Keratinocyte (primary cell): Measurements from ENCODE around the gene HYAL1. TPM values are rescaled to one million over a fixed set of nuclear protein-coding genes. Genes with fewer than 3 reads are reported as not detected.

ENCODE experiments used
- DNase-seq: peaks from one replicate; pipeline ENCODE4 v3.0.0-alpha.2; 2011; ENCODE audit warnings: low read depth, missing footprints, low spot score
- FAIRE-seq: peaks from 2 replicates; lab custom pipeline; 2011; peaks lifted over from hg19 to GRCh38; lab: Jason Lieb, UNC
- H2AFZ ChIP-seq: 2 replicates; pipeline ENCODE4 v1.6.0; 2012; ENCODE audit warnings: low read length, control low read depth, inconsistent platforms; ENCODE audit not compliant: control insufficient read depth
- H3K27ac ChIP-seq: 2 replicates; pipeline ENCODE4 v1.5.1; 2011; ENCODE audit warnings: low read length; ENCODE audit not compliant: control insufficient read depth, insufficient read depth
- H3K27me3 ChIP-seq: 3 replicates; pipeline ENCODE4 v1.6.0; 2011; ENCODE audit warnings: low read length; ENCODE audit not compliant: control insufficient read depth, insufficient read depth; ENCODE audit errors: extremely low read depth
- H3K36me3 ChIP-seq, 2 experiments: 2 replicates in 1 of 2; 3 replicates in 1 of 2; pipeline ENCODE4 v1.5.1; 2011; ENCODE audit warnings: low read length in 2 of 2, mild to moderate bottlenecking in 1 of 2; ENCODE audit not compliant: control insufficient read depth in 2 of 2, insufficient read depth in 2 of 2; ENCODE audit errors: extremely low read depth in 1 of 2
- H3K4me1 ChIP-seq: 3 replicates; pipeline ENCODE4 v1.5.1; 2011; ENCODE audit warnings: low read length; ENCODE audit not compliant: control insufficient read depth, insufficient read depth; ENCODE audit errors: extremely low read depth
- H3K4me2 ChIP-seq: 3 replicates; pipeline ENCODE4 v1.6.0; 2011; ENCODE audit warnings: low read depth, low read length; ENCODE audit not compliant: control insufficient read depth, insufficient read depth; ENCODE audit errors: extremely low read depth
- H3K4me3 ChIP-seq, 3 experiments: fragments of 200-600 bp in 1 of 3; sonication (generic) in 1 of 3; 2 replicates in 2 of 3; 3 replicates in 1 of 3; pipeline ENCODE4 v1.5.1; 2011 to 2016; ENCODE audit warnings: low read length in 3 of 3, mild to moderate bottlenecking in 3 of 3, control low read depth in 2 of 3, inconsistent platforms in 1 of 3, low read depth in 1 of 3, mixed read lengths in 1 of 3, mixed run types in 1 of 3, moderate library complexity in 1 of 3; ENCODE audit not compliant: control insufficient read depth in 2 of 3, insufficient read depth in 2 of 3; ENCODE audit errors: extremely low read depth in 1 of 3
- H3K79me2 ChIP-seq: 2 replicates; pipeline ENCODE4 v1.6.0; 2012; ENCODE audit warnings: low read length; ENCODE audit not compliant: control insufficient read depth, insufficient read depth
- H3K9ac ChIP-seq: 3 replicates; pipeline ENCODE4 v1.6.0; 2011; ENCODE audit warnings: low read length; ENCODE audit not compliant: control insufficient read depth, insufficient read depth; ENCODE audit errors: extremely low read depth
- H3K9me1 ChIP-seq: 3 replicates; pipeline ENCODE4 v1.6.0; 2011; ENCODE audit warnings: low read length; ENCODE audit not compliant: control insufficient read depth, insufficient read depth; ENCODE audit errors: extremely low read depth
- H3K9me3 ChIP-seq: 2 replicates; pipeline ENCODE4 v1.5.1; 2012; ENCODE audit warnings: low read depth, low read length; ENCODE audit not compliant: control insufficient read depth
- H4K20me1 ChIP-seq: 3 replicates; pipeline ENCODE4 v1.6.0; 2011; ENCODE audit warnings: low read length; ENCODE audit not compliant: control insufficient read depth, insufficient read depth; ENCODE audit errors: extremely low read depth
- CTCF ChIP-seq, 3 experiments: IDR thresholded peaks in 1 of 3; conservative IDR thresholded peaks in 1 of 3; optimal IDR thresholded peaks in 1 of 3; 2 replicates in 2 of 3; 3 replicates in 1 of 3; pipeline versions ENCODE3 to v1.5.1; 2011; ENCODE audit warnings: low read length in 3 of 3, mild to moderate bottlenecking in 3 of 3, moderate library complexity in 2 of 3, control low read depth in 1 of 3, inconsistent platforms in 1 of 3; ENCODE audit not compliant: insufficient read depth in 2 of 3; ENCODE audit errors: extremely low read depth in 1 of 3
- EZH2 ChIP-seq: IDR thresholded peaks from one replicate; pipeline ENCODE4 v1.6.1; 2012; ENCODE audit warnings: inconsistent platforms, mild to moderate bottlenecking, low read length, moderate library complexity
- dilution Hi-C: fragments of 300-500 bp; cut with MboI; formaldehyde crosslinking; loops from one replicate; pipeline ENCODE4 v1.7.0; 2020; ENCODE audit warnings: low sequenced_read_pairs; ENCODE audit not compliant: extremely low pct_ligation_motif_present
- polyA plus RNA-seq, 5 experiments: library from polyadenylated mRNA; depleted of rRNA in 3 of 5; stranded (reverse) in 3 of 5; stranded (forward) in 1 of 5; unstranded in 1 of 5; fragments of >200 nt; gene quantifications; 1 replicate in 1 of 5; 2 replicates in 3 of 5; 3 replicates in 1 of 5; pipeline versions ENCODE4 v1.2.1 to v1.2.3, GENCODE V29; 2011 to 2012; ENCODE audit warnings: missing spikeins in 2 of 5, low read depth in 1 of 5, low replicate concordance in 1 of 5

Gene HYAL1
- polyA plus RNA-seq, 1 donor (not counting 4 experiments of a cell fraction or from before 2014, with no cell fraction given) = 13.9 TPM

GRCh38 chr3:50341537-50341936, 38.2 kb upstream of the HYAL1 start:
- Histone ChIP-seq H3K9me3 (no peaks in the 10 kb centered on the region), H3K36me3 (no peaks in the 10 kb centered on the region), H3K9ac (no peak overlapping the region), H3K27ac (no peak overlapping the region), H2AFZ (no peak overlapping the region), H3K4me3 (no peak overlapping the region), H3K79me2 (peaks cover 10% of the 10 kb centered on the region), H3K9me1 (no peaks in the 10 kb centered on the region), H4K20me1 (no peaks in the 10 kb centered on the region), H3K27me3 (no peaks in the 10 kb centered on the region), H3K4me1 (peaks cover 36% of the 10 kb centered on the region), H3K4me2 (no peak overlapping the region)
- DNase-seq (no peak), FAIRE-seq (no peak)
- TF ChIP-seq CTCF (optimal IDR thresholded peaks at IDR 0.05 in 1 of 3, IDR thresholded peaks at IDR 0.05 in 1 of 3, conservative IDR thresholded peaks at IDR 0.05 in 1 of 3; ENCODE audit: extremely low read depth in 1 of 3, insufficient read depth in 2 of 3, low read length in 3 of 3) (no peak), EZH2 (no peak)
- dilution Hi-C loops = no loop called here

GRCh38 chr3:50340448-50341329, 37.3 kb upstream of the HYAL1 start, which contains the start of gene RASSF1:
RASSF1 (minus strand) TSS chr3:50340836; CDS start chr3:50340805, 31 bp downstream.
- no peaks in the 10 kb centered on the region for H3K27me3 ChIP-seq
- H3K36me3 ChIP-seq = no peaks in the 10 kb centered on the region
- H3K4me3 ChIP-seq = peak within 1 kb of the TSS; percentile 44 to 74 (median 69)
- no peaks in the 10 kb centered on the region for H3K9me3 ChIP-seq
- peak within 1 kb of the TSS; percentile 71 for H3K9ac ChIP-seq
- dilution Hi-C loops = no loop called here
- peak within 1 kb of the TSS; percentile 82 for H2AFZ ChIP-seq
- TF ChIP-seq EZH2 = no peak
- no peak for TF ChIP-seq CTCF (optimal IDR thresholded peaks at IDR 0.05 in 1 of 3, IDR thresholded peaks at IDR 0.05 in 1 of 3, conservative IDR thresholded peaks at IDR 0.05 in 1 of 3; ENCODE audit: extremely low read depth in 1 of 3, insufficient read depth in 2 of 3, low read length in 3 of 3)
- peak within 1 kb of the TSS; percentile 61 for H3K27ac ChIP-seq
- H3K4me1 ChIP-seq = peaks cover 39% of the 10 kb centered on the region
- peak within 1 kb of the TSS; percentile 92 for H3K4me2 ChIP-seq
- no peaks in the 10 kb centered on the region for H3K9me1 ChIP-seq
- H3K79me2 ChIP-seq = peaks cover 18% of the 10 kb centered on the region
- FAIRE-seq (no peak), DNase-seq (no peak)
- no peaks in the 10 kb centered on the region for H4K20me1 ChIP-seq
